ENCODE data around the gene ATP13A2. TPM values are rescaled to one million over a fixed set of nuclear protein-coding genes. Genes with fewer than 3 reads are reported as not detected.

ATP13A2 gene, protein sequence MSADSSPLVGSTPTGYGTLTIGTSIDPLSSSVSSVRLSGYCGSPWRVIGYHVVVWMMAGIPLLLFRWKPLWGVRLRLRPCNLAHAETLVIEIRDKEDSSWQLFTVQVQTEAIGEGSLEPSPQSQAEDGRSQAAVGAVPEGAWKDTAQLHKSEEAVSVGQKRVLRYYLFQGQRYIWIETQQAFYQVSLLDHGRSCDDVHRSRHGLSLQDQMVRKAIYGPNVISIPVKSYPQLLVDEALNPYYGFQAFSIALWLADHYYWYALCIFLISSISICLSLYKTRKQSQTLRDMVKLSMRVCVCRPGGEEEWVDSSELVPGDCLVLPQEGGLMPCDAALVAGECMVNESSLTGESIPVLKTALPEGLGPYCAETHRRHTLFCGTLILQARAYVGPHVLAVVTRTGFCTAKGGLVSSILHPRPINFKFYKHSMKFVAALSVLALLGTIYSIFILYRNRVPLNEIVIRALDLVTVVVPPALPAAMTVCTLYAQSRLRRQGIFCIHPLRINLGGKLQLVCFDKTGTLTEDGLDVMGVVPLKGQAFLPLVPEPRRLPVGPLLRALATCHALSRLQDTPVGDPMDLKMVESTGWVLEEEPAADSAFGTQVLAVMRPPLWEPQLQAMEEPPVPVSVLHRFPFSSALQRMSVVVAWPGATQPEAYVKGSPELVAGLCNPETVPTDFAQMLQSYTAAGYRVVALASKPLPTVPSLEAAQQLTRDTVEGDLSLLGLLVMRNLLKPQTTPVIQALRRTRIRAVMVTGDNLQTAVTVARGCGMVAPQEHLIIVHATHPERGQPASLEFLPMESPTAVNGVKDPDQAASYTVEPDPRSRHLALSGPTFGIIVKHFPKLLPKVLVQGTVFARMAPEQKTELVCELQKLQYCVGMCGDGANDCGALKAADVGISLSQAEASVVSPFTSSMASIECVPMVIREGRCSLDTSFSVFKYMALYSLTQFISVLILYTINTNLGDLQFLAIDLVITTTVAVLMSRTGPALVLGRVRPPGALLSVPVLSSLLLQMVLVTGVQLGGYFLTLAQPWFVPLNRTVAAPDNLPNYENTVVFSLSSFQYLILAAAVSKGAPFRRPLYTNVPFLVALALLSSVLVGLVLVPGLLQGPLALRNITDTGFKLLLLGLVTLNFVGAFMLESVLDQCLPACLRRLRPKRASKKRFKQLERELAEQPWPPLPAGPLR
- total RNA-seq (10 to 100 TPM; 13.9 to 30.6 (median 22.6) TPM), polyA plus RNA-seq (10 to 100 TPM; 17.3 to 22.6 (median 19.4) TPM)
- long read RNA-seq, donor 1, partial matches to known transcripts = 9 of 21 reads
- long read RNA-seq, donor 1, other reads (novel, unspliced or antisense) = 8 of 21 reads
- long read RNA-seq, donor 2, partial matches to known transcripts = 20 of 36 reads
- long read RNA-seq, donor 2, other reads (novel, unspliced or antisense) = 12 of 36 reads

DNA sequence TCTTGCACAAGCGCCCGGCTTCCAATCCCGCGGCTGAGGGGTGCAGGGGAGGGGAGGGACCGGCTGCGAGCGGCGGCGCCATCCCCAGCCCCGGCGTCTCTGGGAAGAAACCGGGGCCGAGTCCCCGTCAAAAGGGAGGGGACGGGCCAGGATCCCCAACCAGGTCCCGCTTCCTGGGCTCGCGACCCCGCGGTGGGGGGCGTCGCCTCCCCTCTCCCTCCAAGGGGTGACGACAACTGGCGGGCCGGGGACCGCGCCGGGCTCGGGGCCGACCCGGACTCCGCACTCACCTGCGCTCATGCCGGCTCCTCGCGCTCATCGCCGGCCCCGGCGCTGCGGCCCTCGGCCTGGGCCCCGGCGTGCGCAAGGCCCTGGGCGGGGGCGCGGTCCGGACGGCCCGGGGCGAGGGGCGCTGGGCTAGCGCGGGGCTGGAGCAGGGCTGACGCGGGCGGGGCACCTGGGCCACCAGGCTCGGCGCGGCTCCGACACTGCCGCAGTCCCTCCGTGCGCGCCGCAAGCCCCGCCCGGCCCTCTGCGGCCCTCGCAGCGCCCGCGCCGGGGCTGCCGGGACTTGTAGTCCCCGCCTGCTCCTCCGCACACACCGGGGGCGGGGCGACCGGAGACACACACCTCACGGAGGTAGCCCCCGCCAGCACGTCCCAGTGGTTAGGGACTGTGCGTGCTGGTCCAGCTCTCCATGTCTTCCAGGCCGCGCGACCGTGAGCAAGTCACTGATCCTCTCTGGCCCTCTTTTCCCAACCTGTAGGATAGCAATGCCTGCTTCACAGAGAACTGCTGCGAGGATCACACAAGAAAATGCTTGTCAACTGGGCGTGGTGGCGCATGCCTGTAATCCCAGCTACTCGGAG lies at the start of gene ATP13A2:
Gene ATP13A2, minus strand, starts transcription at position 490 of the 869 bp plus-strand sequence. Its CDS starts 190 bp downstream, at position 300.
- TF ChIP-seq, protein P1, sequence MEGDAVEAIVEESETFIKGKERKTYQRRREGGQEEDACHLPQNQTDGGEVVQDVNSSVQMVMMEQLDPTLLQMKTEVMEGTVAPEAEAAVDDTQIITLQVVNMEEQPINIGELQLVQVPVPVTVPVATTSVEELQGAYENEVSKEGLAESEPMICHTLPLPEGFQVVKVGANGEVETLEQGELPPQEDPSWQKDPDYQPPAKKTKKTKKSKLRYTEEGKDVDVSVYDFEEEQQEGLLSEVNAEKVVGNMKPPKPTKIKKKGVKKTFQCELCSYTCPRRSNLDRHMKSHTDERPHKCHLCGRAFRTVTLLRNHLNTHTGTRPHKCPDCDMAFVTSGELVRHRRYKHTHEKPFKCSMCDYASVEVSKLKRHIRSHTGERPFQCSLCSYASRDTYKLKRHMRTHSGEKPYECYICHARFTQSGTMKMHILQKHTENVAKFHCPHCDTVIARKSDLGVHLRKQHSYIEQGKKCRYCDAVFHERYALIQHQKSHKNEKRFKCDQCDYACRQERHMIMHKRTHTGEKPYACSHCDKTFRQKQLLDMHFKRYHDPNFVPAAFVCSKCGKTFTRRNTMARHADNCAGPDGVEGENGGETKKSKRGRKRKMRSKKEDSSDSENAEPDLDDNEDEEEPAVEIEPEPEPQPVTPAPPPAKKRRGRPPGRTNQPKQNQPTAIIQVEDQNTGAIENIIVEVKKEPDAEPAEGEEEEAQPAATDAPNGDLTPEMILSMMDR (IDR thresholded peaks at IDR 0.05) = no peak
- Histone ChIP-seq H3K27ac (peak within 1 kb of the TSS; percentile 46), H3K4me1 (peaks cover 11% of the 10 kb centered on the region), H3K27me3 (ENCODE audit: insufficient read depth in 3 of 3, low read length in 2 of 3) (no peaks in the 10 kb centered on the region), H3K4me3 (peak within 1 kb of the TSS; percentile 97), H3K36me3 (ENCODE audit: insufficient read depth in 1 of 2, low read depth in 1 of 2) (no peaks in the 10 kb centered on the region), H3K9me3 (no peaks in the 10 kb centered on the region)
- WGBS, 3 donors = 1 to 2% (median 1%) methylated on average over 43 to 94 of the region's 94 CpGs
- DNase-seq = peak; percentile 82 to 87
- ATAC-seq = peak; percentile 93 to 96 (median 94)
- intact Hi-C loops (cut with DNase I) = no loop called here

DNA sequence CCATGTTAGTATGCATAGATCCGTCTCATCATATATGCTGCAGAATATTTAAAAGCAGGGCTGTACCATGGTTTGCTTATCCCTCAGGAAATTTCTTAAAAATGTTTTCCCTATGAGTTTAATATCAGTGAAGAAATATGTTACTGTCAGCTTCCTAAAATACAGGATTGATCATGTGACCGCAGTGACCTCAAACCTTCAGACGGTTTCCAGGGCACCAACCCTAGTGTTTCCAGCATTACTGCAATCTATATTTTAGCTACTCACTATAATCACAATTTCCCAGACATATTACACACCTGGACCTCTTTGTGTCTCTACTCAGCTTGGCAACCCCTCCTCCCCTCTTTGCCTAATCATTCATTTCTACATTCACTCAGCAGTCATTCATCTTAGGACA lies 49.8 kb upstream of the ATP13A2 start:
- Histone ChIP-seq H3K9me3 (peaks cover 4% of the 10 kb centered on the region), H3K27me3 (ENCODE audit: insufficient read depth in 3 of 3, low read length in 2 of 3) (no peaks in the 10 kb centered on the region), H3K27ac (no peak overlapping the region), H3K4me3 (no peak overlapping the region), H3K4me1 (peaks cover 28% of the 10 kb centered on the region), H3K36me3 (ENCODE audit: insufficient read depth in 1 of 2, low read depth in 1 of 2) (no peaks in the 10 kb centered on the region)
- TF ChIP-seq, protein P1 (IDR thresholded peaks at IDR 0.05) = no peak
- no peak for DNase-seq
- intact Hi-C loops (cut with DNase I) = loop anchor here (2.0 to 5.0 kb wide), 3 partner anchors 56 to 346 kb away; partner anchors contain the start of gene PADI2 (in 1 of the 2)
- ATAC-seq = no peak
- WGBS, 3 donors = 62 to 70% (median 67%) methylated on average over 3 of the region's 3 CpGs

DNA sequence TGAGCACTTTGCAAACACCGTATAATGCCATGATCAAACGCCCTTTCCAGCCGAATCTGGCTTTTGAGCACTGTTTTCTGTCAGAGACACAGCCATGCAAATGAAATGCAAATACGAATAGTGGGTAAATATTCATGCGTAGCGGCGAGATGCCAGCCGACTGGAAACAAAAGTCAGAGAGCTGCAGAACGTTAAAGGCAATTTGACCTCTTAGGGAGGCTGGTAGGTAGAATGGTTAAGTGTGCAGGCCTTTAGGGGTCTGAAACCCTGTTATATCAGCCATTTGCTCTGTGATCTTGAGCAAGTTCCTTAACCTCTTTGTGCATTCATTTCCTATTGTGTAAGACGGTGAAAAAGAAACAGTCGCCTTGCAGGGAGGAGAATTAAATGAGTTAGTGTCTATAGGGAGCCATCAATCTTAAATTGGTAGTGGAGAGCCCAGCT lies 48.6 kb upstream of the ATP13A2 start:
- 48 to 54% (median 50%) methylated on average over 11 of the region's 11 CpGs for WGBS, 3 donors
- H3K27ac ChIP-seq = no peak overlapping the region
- no peaks in the 10 kb centered on the region for H3K27me3 ChIP-seq (ENCODE audit: insufficient read depth in 3 of 3, low read length in 2 of 3)
- DNase-seq (no peak), ATAC-seq (no peak)
- intact Hi-C loops (cut with DNase I) = loop anchor here (2.0 to 5.0 kb wide), 3 partner anchors 57 to 347 kb away; partner anchors contain the start of gene PADI2 (in 1 of the 2)
- TF ChIP-seq, protein P1 (IDR thresholded peaks at IDR 0.05) = no peak
- H3K36me3 ChIP-seq (ENCODE audit: insufficient read depth in 1 of 2, low read depth in 1 of 2) = no peaks in the 10 kb centered on the region
- no peak overlapping the region for H3K4me3 ChIP-seq
- H3K9me3 ChIP-seq = peaks cover 3% of the 10 kb centered on the region
- peaks cover 28% of the 10 kb centered on the region for H3K4me1 ChIP-seq

Data from psoas muscle (tissue), 8 donors.